Measurements from ENCODE around the gene LHPP. TPM values are rescaled to one million over a fixed set of nuclear protein-coding genes. Genes with fewer than 3 reads are reported as not detected.

The LHPP gene
- total RNA-seq, 1 donor from 2014 or later: 15.2 TPM

DNA sequence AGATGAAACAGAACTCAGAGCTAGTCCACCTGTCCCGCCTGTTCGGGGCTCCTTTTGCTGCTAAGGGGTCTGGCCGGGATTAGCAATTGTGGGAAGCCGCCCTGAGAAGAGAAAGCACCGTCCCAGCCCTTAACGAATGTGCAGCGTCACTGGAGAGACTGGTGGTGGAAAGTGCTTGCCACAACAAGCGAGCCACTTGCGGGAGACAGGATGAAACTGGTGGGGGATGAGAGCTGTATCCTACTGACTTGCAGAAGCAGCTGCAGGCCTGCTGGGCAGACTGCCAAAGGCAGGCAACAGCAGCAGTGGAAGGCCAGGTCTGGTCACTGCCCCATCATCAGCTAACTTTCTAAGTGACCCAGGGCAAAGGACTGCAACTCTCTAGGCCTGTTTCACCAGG, 187.1 kb downstream of the LHPP start:
- Mint-ChIP-seq H3K9me3 (ENCODE audit: low read depth) (no peaks in the 10 kb centered on the region), H3K27ac (peak overlapping the region; percentile 21), H3K27me3 (no peaks in the 10 kb centered on the region), H3K4me1 (ENCODE audit: low read depth) (no peaks in the 10 kb centered on the region), H3K4me3 (ENCODE audit: low read depth) (no peak overlapping the region), H3K36me3 (ENCODE audit: insufficient read depth) (no peaks in the 10 kb centered on the region)
- TF ChIP-seq, protein P1, sequence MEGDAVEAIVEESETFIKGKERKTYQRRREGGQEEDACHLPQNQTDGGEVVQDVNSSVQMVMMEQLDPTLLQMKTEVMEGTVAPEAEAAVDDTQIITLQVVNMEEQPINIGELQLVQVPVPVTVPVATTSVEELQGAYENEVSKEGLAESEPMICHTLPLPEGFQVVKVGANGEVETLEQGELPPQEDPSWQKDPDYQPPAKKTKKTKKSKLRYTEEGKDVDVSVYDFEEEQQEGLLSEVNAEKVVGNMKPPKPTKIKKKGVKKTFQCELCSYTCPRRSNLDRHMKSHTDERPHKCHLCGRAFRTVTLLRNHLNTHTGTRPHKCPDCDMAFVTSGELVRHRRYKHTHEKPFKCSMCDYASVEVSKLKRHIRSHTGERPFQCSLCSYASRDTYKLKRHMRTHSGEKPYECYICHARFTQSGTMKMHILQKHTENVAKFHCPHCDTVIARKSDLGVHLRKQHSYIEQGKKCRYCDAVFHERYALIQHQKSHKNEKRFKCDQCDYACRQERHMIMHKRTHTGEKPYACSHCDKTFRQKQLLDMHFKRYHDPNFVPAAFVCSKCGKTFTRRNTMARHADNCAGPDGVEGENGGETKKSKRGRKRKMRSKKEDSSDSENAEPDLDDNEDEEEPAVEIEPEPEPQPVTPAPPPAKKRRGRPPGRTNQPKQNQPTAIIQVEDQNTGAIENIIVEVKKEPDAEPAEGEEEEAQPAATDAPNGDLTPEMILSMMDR (IDR thresholded peaks at IDR 0.05; ENCODE audit: unreplicated experiment): no peak
- DNase-seq (ENCODE audit: low spot score, unreplicated experiment): no peak

DNA sequence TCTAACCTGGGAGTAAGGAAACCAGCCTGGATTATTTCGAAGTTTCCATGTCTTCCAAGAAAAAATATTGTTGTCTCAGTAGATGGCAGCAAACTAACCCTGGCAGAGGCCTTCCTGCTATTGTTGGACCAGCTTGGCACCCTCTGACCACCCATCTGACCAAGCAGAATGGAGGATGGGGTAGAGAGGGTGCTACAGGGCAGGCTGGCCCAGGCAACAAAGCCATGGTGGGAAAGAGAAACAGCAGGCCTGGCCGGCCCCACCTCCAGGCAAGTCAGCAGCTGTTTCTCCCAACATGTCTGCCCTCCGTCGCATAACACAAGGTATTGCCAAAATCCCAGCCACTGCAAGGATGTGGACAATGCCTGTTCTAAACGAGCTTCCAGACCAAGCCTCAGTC, 187.6 kb downstream of the LHPP start:
- no peak overlapping the region for H3K4me3 Mint-ChIP-seq (ENCODE audit: low read depth)
- no peak for DNase-seq (ENCODE audit: low spot score, unreplicated experiment)
- H3K36me3 Mint-ChIP-seq (ENCODE audit: insufficient read depth): no peaks in the 10 kb centered on the region
- no peaks in the 10 kb centered on the region for H3K9me3 Mint-ChIP-seq (ENCODE audit: low read depth)
- TF ChIP-seq, protein P1 (IDR thresholded peaks at IDR 0.05; ENCODE audit: unreplicated experiment): no peak
- H3K4me1 Mint-ChIP-seq (ENCODE audit: low read depth): no peaks in the 10 kb centered on the region
- no peaks in the 10 kb centered on the region for H3K27me3 Mint-ChIP-seq
- no peak overlapping the region for H3K27ac Mint-ChIP-seq

DNA sequence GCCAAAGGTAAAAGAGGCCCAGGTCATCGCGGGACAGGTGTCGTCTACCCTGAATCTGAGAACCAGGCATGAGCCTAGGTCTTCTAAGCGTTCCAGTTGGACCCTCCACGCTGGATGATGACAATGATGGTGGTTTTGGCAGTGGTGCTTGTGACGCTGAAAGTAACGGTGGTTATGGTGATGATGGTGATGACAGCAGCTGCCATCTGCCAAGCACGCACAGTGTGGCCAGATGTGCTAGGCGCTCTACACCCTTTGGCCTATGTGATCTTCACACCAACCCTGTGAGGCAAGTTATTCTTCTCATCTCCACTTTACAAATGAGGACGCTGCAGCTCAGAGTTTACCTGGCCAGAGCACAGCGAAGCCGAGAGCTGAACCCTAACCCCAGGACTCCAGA, 188.6 kb downstream of the LHPP start:
- Mint-ChIP-seq H3K27ac (no peak overlapping the region), H3K27me3 (no peaks in the 10 kb centered on the region), H3K9me3 (ENCODE audit: low read depth) (no peaks in the 10 kb centered on the region), H3K36me3 (ENCODE audit: insufficient read depth) (no peaks in the 10 kb centered on the region), H3K4me3 (ENCODE audit: low read depth) (no peak overlapping the region), H3K4me1 (ENCODE audit: low read depth) (no peaks in the 10 kb centered on the region)
- DNase-seq (ENCODE audit: low spot score, unreplicated experiment): no peak
- TF ChIP-seq, protein P1 (IDR thresholded peaks at IDR 0.05; ENCODE audit: unreplicated experiment): no peak

DNA sequence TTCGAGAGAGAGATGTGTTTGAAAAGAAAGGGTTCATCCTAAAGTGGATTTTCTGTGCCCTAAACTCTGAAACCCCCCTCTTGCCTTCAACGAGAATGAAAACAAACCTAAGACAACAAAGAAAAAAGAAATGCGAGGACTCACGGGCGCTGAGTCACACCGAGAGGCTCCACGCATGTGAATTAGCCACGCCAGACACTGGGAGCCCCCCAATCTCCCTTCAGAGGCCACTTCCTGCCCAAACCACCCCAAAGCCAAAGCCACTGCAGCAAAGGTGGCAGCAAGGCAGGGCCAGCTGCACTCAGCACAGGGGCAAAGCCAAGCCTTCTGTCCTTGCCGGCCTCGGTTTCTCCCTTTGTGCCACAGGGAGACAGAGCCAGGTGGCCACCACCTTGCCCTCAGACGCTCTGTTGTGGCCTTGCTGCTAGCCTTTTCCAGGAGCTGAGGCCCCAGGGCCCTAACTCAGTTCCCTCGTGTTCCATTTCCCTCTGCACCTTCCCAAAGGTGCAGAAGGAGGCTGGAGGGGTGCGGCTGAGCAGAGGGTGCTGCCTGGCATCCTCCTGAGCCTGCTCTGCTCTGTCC, 189.3 kb downstream of the LHPP start:
- TF ChIP-seq, protein P1 (IDR thresholded peaks at IDR 0.05; ENCODE audit: unreplicated experiment): no peak
- Mint-ChIP-seq H3K36me3 (ENCODE audit: insufficient read depth) (no peaks in the 10 kb centered on the region), H3K9me3 (ENCODE audit: low read depth) (no peaks in the 10 kb centered on the region), H3K4me3 (ENCODE audit: low read depth) (no peak overlapping the region), H3K27ac (no peak overlapping the region), H3K27me3 (no peaks in the 10 kb centered on the region), H3K4me1 (ENCODE audit: low read depth) (no peaks in the 10 kb centered on the region)
- no peak for DNase-seq (ENCODE audit: low spot score, unreplicated experiment)

DNA sequence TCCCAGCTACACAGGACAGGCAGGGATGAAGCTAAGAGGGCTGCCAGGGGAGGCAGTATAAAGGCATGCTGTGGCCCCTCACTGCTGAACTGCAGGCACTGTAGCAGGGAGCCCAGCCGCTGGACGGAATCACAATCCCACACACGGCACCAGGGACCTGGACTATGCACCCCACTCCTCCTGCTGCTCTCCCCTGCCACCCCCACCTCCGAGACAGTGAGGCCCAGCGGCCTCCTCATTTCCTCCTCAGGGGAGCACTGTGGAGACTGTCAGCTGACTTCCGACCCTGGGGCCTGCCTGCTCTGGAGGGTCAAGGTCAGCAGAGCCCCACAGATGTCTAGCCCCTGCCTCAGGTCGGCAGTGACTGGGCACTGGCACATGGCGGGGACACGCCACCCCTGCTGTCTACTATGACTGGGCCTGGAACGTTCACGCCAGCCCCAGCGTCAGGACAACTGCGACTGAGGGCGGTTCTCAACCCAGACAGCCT, 189.8 kb downstream of the LHPP start:
- H3K4me1 Mint-ChIP-seq (ENCODE audit: low read depth): no peaks in the 10 kb centered on the region

More for the DNA sequence above, 189.8 kb downstream of the LHPP start:
- Mint-ChIP-seq H3K27ac (no peak overlapping the region), H3K4me3 (ENCODE audit: low read depth) (no peak overlapping the region), H3K36me3 (ENCODE audit: insufficient read depth) (no peaks in the 10 kb centered on the region), H3K27me3 (no peaks in the 10 kb centered on the region), H3K9me3 (ENCODE audit: low read depth) (no peaks in the 10 kb centered on the region)
- DNase-seq (ENCODE audit: low spot score, unreplicated experiment): no peak
- TF ChIP-seq, protein P1 (IDR thresholded peaks at IDR 0.05; ENCODE audit: unreplicated experiment): no peak

Data from progenitor cell of endocrine pancreas (in vitro differentiated cells).